Astrocyte (in vitro differentiated cells and primary cell): ENCODE data around the gene FAM135A. TPM values are rescaled to one million over a fixed set of nuclear protein-coding genes. Genes with fewer than 3 reads are reported as not detected.

ENCODE experiments used
- DNase-seq: peaks from one replicate; pipeline ENCODE4 v3.0.0-alpha.2; 2010; ENCODE audit warnings: low read depth
- FAIRE-seq: peaks from 2 replicates; lab custom pipeline; 2011; peaks lifted over from hg19 to GRCh38; lab: Jason Lieb, UNC
- H2AFZ ChIP-seq: 2 replicates; pipeline ENCODE4 v1.6.0; 2012; ENCODE audit warnings: low read depth, low read length, inconsistent platforms
- H3K27ac ChIP-seq: 2 replicates; pipeline ENCODE4 v1.5.1; 2011; ENCODE audit warnings: low read depth, low read length, inconsistent platforms
- H3K27me3 ChIP-seq: 2 replicates; pipeline ENCODE4 v1.6.0; 2011; ENCODE audit warnings: low read length, inconsistent platforms; ENCODE audit not compliant: insufficient read depth
- H3K36me3 ChIP-seq: 2 replicates; pipeline ENCODE4 v1.5.1; 2011; ENCODE audit warnings: low read length, inconsistent platforms; ENCODE audit not compliant: insufficient read depth
- H3K4me1 ChIP-seq: 2 replicates; pipeline ENCODE4 v1.5.1; 2011; ENCODE audit warnings: low read length, inconsistent platforms; ENCODE audit not compliant: insufficient read depth
- H3K4me2 ChIP-seq: 2 replicates; pipeline ENCODE4 v1.6.0; 2012; ENCODE audit warnings: low read length, inconsistent platforms
- H3K4me3 ChIP-seq: 2 replicates; pipeline ENCODE4 v1.5.1; 2011; ENCODE audit warnings: low read depth, mild to moderate bottlenecking, low read length, inconsistent platforms; ENCODE audit not compliant: insufficient read depth
- H3K79me2 ChIP-seq: 2 replicates; pipeline ENCODE4 v1.6.0; 2012; ENCODE audit warnings: mild to moderate bottlenecking, low read length, inconsistent platforms; ENCODE audit not compliant: insufficient read depth
- H3K9ac ChIP-seq: 2 replicates; pipeline ENCODE4 v1.6.0; 2012; ENCODE audit warnings: mild to moderate bottlenecking, low read length, inconsistent platforms
- H3K9me3 ChIP-seq: 2 replicates; pipeline ENCODE4 v1.5.1; 2012; ENCODE audit warnings: low read depth, mild to moderate bottlenecking, low read length, inconsistent platforms; ENCODE audit not compliant: insufficient read depth
- H4K20me1 ChIP-seq: 2 replicates; pipeline ENCODE4 v1.6.0; 2012; ENCODE audit warnings: low read length, inconsistent platforms; ENCODE audit not compliant: insufficient read depth
- H3K27ac Mint-ChIP-seq: one replicate; pipeline ENCODE4 v1.8.0; 2021; ENCODE audit warnings: mild to moderate bottlenecking, mixed read lengths; ENCODE audit not compliant: unreplicated experiment
- H3K27me3 Mint-ChIP-seq: one replicate; pipeline ENCODE4 v1.8.0; 2021; ENCODE audit warnings: low read depth, mixed read lengths; ENCODE audit not compliant: unreplicated experiment
- H3K36me3 Mint-ChIP-seq: one replicate; pipeline ENCODE4 v1.8.0; 2021; ENCODE audit warnings: low read depth, mixed read lengths; ENCODE audit not compliant: unreplicated experiment
- H3K4me1 Mint-ChIP-seq: one replicate; pipeline ENCODE4 v1.8.0; 2021; ENCODE audit warnings: low read depth, mixed read lengths; ENCODE audit not compliant: unreplicated experiment
- H3K4me3 Mint-ChIP-seq: one replicate; pipeline ENCODE4 v1.8.0; 2021; ENCODE audit warnings: mild to moderate bottlenecking, moderate library complexity, mixed read lengths; ENCODE audit not compliant: unreplicated experiment
- H3K9me3 Mint-ChIP-seq: one replicate; pipeline ENCODE4 v1.8.0; 2021; ENCODE audit warnings: mild to moderate bottlenecking, mixed read lengths; ENCODE audit not compliant: unreplicated experiment
- EZH2 ChIP-seq: IDR thresholded peaks from 2 replicates; pipeline ENCODE4 v1.6.1; 2012; ENCODE audit warnings: mild to moderate bottlenecking, low read length, inconsistent platforms; ENCODE audit not compliant: insufficient read depth
- total RNA-seq: library from RNA; stranded (reverse); gene quantifications from 2 replicates; pipeline ENCODE4 v1.2.1, GENCODE V29; 2021
- TF ChIP-seq, protein P1 (sequence below): IDR thresholded peaks from 2 replicates; pipeline ENCODE4 v1.5.1; 2011; ENCODE audit warnings: low read depth, mild to moderate bottlenecking, inconsistent platforms, low read length, moderate library complexity; ENCODE audit not compliant: insufficient read depth

FAM135A gene
- total RNA-seq, 1 donor from 2014 or later: 10.0 TPM

DNA sequence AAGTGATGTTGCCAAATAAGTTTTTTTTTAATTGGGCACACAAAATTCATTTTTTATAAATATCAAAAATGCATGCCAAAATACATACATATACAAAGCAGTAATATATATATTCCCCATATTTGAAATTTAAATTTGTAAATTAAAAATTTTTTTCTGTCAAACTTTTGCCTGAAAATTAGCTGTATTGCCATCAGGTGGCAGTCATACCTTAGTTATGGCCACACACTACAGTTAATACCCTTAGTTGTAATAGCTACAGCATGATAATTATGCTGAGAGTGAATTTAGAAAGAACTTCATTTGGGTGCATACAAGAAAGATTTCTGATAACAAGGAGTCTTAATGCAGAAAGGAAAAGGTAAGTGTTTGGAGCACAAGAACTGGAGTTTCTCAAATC is 107.3 kb downstream of the FAM135A start:
- H3K4me3 Mint-ChIP-seq: no peak overlapping the region
- no peak overlapping the region for H3K27ac Mint-ChIP-seq
- no peaks in the 10 kb centered on the region for H3K79me2 ChIP-seq
- DNase-seq (no peak), FAIRE-seq (no peak)
- no peak overlapping the region for H3K4me2 ChIP-seq
- no peaks in the 10 kb centered on the region for H3K27me3 ChIP-seq
- no peaks in the 10 kb centered on the region for H3K9me3 ChIP-seq
- H3K9ac ChIP-seq: no peak overlapping the region
- no peaks in the 10 kb centered on the region for H3K4me1 Mint-ChIP-seq
- H4K20me1 ChIP-seq: no peaks in the 10 kb centered on the region
- H3K9me3 Mint-ChIP-seq: no peaks in the 10 kb centered on the region
- TF ChIP-seq, protein P1, sequence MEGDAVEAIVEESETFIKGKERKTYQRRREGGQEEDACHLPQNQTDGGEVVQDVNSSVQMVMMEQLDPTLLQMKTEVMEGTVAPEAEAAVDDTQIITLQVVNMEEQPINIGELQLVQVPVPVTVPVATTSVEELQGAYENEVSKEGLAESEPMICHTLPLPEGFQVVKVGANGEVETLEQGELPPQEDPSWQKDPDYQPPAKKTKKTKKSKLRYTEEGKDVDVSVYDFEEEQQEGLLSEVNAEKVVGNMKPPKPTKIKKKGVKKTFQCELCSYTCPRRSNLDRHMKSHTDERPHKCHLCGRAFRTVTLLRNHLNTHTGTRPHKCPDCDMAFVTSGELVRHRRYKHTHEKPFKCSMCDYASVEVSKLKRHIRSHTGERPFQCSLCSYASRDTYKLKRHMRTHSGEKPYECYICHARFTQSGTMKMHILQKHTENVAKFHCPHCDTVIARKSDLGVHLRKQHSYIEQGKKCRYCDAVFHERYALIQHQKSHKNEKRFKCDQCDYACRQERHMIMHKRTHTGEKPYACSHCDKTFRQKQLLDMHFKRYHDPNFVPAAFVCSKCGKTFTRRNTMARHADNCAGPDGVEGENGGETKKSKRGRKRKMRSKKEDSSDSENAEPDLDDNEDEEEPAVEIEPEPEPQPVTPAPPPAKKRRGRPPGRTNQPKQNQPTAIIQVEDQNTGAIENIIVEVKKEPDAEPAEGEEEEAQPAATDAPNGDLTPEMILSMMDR: peak; percentile 38
- no peak for TF ChIP-seq EZH2
- no peaks in the 10 kb centered on the region for H3K36me3 Mint-ChIP-seq
- H2AFZ ChIP-seq: no peak overlapping the region
- H3K36me3 ChIP-seq: no peaks in the 10 kb centered on the region
- H3K4me3 ChIP-seq: no peak overlapping the region
- H3K27me3 Mint-ChIP-seq: no peaks in the 10 kb centered on the region
- no peak overlapping the region for H3K27ac ChIP-seq
- H3K4me1 ChIP-seq: no peaks in the 10 kb centered on the region

DNA sequence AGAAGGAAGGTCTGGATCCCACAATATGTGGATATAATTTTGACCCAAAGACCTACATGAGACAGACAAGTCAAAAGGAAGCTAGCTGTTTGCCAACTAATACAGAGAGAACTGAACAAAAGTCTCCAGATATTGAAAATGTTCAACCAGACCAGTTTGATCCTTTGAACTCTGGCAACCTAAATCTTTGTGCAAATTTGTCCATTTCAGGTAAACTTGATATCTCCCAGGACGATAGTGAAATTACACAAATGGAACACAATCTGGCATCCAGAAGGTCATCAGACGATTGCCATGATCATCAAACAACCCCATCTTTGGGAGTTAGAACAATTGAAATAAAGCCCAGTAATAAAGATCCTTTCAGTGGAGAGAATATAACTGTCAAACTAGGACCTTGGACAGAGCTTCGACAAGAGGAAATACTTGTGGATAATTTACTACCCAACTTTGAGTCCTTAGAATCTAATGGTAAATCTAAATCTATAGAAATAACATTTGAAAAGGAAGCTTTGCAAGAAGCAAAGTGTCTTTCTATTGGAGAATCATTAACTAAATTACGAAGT is 111.5 kb downstream of the FAM135A start:
- TF ChIP-seq, protein P1: no peak
- FAIRE-seq (no peak), DNase-seq (no peak)
- Histone ChIP-seq H3K79me2 (no peaks in the 10 kb centered on the region), H3K4me2 (no peak overlapping the region), H3K9ac (no peak overlapping the region), H4K20me1 (no peaks in the 10 kb centered on the region), H3K27ac (no peak overlapping the region), H3K9me3 (no peaks in the 10 kb centered on the region), H3K4me1 (no peaks in the 10 kb centered on the region), H2AFZ (no peak overlapping the region), H3K4me3 (no peak overlapping the region), H3K36me3 (no peaks in the 10 kb centered on the region), H3K27me3 (no peaks in the 10 kb centered on the region)
- no peak overlapping the region for H3K27ac Mint-ChIP-seq
- no peaks in the 10 kb centered on the region for H3K4me1 Mint-ChIP-seq
- no peaks in the 10 kb centered on the region for H3K27me3 Mint-ChIP-seq
- H3K36me3 Mint-ChIP-seq: no peaks in the 10 kb centered on the region
- H3K9me3 Mint-ChIP-seq: no peaks in the 10 kb centered on the region
- H3K4me3 Mint-ChIP-seq: no peak overlapping the region

DNA sequence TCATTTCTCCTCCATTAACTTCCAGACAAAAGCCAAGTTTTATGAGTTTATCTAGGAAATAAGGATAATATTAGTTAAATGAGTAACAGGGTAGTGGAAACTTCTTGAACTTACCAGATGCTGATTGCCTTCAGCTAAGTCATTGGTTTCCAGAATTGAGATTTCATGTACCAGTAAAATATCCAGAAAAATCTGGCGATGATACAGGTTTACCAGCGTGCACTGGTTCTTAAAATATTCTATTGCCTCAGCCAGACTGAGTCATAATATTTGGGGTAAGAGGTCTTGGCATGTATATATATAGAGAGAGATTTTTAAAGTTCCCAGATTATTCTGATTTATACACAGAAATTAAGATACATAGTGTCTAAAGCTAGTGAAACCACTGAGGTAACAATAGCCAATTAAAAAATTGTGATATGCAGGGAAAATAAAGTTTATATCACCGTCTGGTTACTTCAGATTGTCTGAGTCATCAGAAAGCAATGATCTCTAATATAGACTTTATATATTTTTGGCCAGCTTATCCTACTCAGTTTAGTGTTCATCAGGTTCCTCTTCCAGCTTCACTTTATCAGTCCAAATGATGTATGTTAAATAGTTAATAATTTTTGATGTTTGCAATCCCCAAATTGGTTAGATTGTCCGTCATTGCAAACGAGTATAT is 113.9 kb downstream of the FAM135A start:
- FAIRE-seq (no peak), DNase-seq (peak; percentile 31)
- H3K4me2 ChIP-seq: no peak overlapping the region
- H3K9ac ChIP-seq: no peak overlapping the region
- no peaks in the 10 kb centered on the region for H3K36me3 Mint-ChIP-seq
- no peaks in the 10 kb centered on the region for H3K79me2 ChIP-seq
- no peak overlapping the region for H3K4me3 ChIP-seq
- H3K4me1 ChIP-seq: no peaks in the 10 kb centered on the region
- H4K20me1 ChIP-seq: no peaks in the 10 kb centered on the region
- no peaks in the 10 kb centered on the region for H3K36me3 ChIP-seq
- H3K9me3 ChIP-seq: no peaks in the 10 kb centered on the region
- no peak overlapping the region for H3K4me3 Mint-ChIP-seq
- no peaks in the 10 kb centered on the region for H3K9me3 Mint-ChIP-seq
- H3K27me3 Mint-ChIP-seq: no peaks in the 10 kb centered on the region
- H3K4me1 Mint-ChIP-seq: no peaks in the 10 kb centered on the region
- H3K27me3 ChIP-seq: no peaks in the 10 kb centered on the region
- no peak overlapping the region for H3K27ac ChIP-seq
- TF ChIP-seq, protein P1: no peak
- no peak for TF ChIP-seq EZH2
- H2AFZ ChIP-seq: no peak overlapping the region
- H3K27ac Mint-ChIP-seq: no peak overlapping the region
